Left cardiac atrium (tissue), 4 donors: Measurements from ENCODE around the gene SETD1A. TPM values are rescaled to one million over a fixed set of nuclear protein-coding genes. Genes with fewer than 3 reads are reported as not detected.

Experiments
- ATAC-seq, 2 donors: fragments of 200-7000 bp; cut with Tn5 transposase; one replicate each; pipeline ENCODE4 v1.9.1; 2020; ENCODE audit warnings: mild to moderate bottlenecking in 2 of 2, moderate library complexity in 2 of 2
- DNase-seq: peaks from one replicate; pipeline ENCODE4 v3.0.0-alpha.2; 2020
- intact Hi-C, 2 donors: fragments of 100-400 bp; cut with DNase I; formaldehyde crosslinking; loops; one replicate each; pipeline versions ENCODE4 v1.14.1 to v1.15.1; 2022 to 2023
- total RNA-seq, 2 donors: library from RNA; stranded (reverse); fragmentation: NEBNext Ultra II Directional; extraction: Animal tissue kit (Norgen Biotek cat#: 25700); gene quantifications; one replicate each; pipeline ENCODE4 v1.2.1, GENCODE V29; 2021
- donor health status: DM: no; HTN: yes; CAD: no.
- donor health status: DM: no; HTN: yes; CAD: no; lungs with severe emphysema.
- donor health status: DM: yes; HTN: yes; CAD: no.
- donor health status: Dilated cardiomyopathy.

The SETD1A gene
- total RNA-seq, 2 donors from 2014 or later = 9.2 to 10.9 TPM

- DNase-seq (no peak), ATAC-seq (no peak)
- intact Hi-C loops = loop anchor here (5.0 to 10.0 kb wide), 4 partner anchors 105 to 875 kb away; partner anchors contain the start of genes VKORC1 (in 1 of the 2) and ZNF843 (in 1 of the 2)
These were observed 32.0 kb downstream of the SETD1A start for GRCh38 chr16:30989469-30990047.

- ATAC-seq (no peak), DNase-seq (no peak)
- intact Hi-C loops = no loop called here
These were observed 32.6 kb downstream of the SETD1A start for GRCh38 chr16:30990105-30990504.

GRCh38 chr16:30991052-30991451, 33.5 kb downstream of the SETD1A start:
- DNase-seq (no peak), ATAC-seq (no peak)
- intact Hi-C loops = no loop called here

GRCh38 chr16:30992276-30992780, 34.8 kb downstream of the SETD1A start:
- intact Hi-C loops = no loop called here
- no peak for ATAC-seq
- no peak for DNase-seq

GRCh38 chr16:30992931-30993816, 35.6 kb downstream of the SETD1A start:
- no peak for DNase-seq
- intact Hi-C loops = no loop called here
- ATAC-seq = no peak

GRCh38 chr16:30995927-30996323, 38.4 kb downstream of the SETD1A start:
- DNase-seq = no peak
- no peak for ATAC-seq
- intact Hi-C loops = loop anchor here in 1 of 2 donors (5.0 kb wide), 1 partner anchor 36 kb away; the partner anchor contains the start of gene STX4

GRCh38 chr16:30996324-30996984, 38.9 kb downstream of the SETD1A start:
- peak; percentile 12 to 26 for ATAC-seq
- peak; percentile 59 for DNase-seq
- intact Hi-C loops = loop anchor here in 1 of 2 donors (5.0 kb wide), 1 partner anchor 36 kb away; the partner anchor contains the start of gene STX4

- ATAC-seq (peak; percentile 94 to 97), DNase-seq (peak; percentile 86)
- intact Hi-C loops = loop anchor here in 1 of 2 donors (5.0 kb wide), 1 partner anchor 35 kb away; the partner anchor contains the start of gene STX4
These were observed 39.6 kb downstream of the SETD1A start for GRCh38 chr16:30996985-30997724.

GRCh38 chr16:30997725-30998711, 40.5 kb downstream of the SETD1A start:
- intact Hi-C loops = loop anchor here in 1 of 2 donors (5.0 kb wide), 1 partner anchor 34 kb away; the partner anchor contains the start of gene STX4
- ATAC-seq = peak in 1 of 2 donors; percentile 69
- DNase-seq = no peak

- intact Hi-C loops = loop anchor here in 1 of 2 donors (5.0 kb wide), 1 partner anchor 33 kb away; the partner anchor contains the start of gene STX4
These were observed 41.6 kb downstream of the SETD1A start for GRCh38 chr16:30998852-30999761.

GRCh38 chr16:31000671-31001382, 43.3 kb downstream of the SETD1A start:
- ATAC-seq (no peak), DNase-seq (no peak)
- intact Hi-C loops = no loop called here

More at GRCh38 chr16:30998852-30999761, 41.6 kb downstream of the SETD1A start:
- no peak for ATAC-seq
- DNase-seq = no peak

GRCh38 chr16:31001507-31002249, 44.1 kb downstream of the SETD1A start:
- DNase-seq (no peak), ATAC-seq (no peak)
- intact Hi-C loops = no loop called here

GRCh38 chr16:31002250-31002700, 44.7 kb downstream of the SETD1A start:
- ATAC-seq = no peak
- intact Hi-C loops = no loop called here
- no peak for DNase-seq

- DNase-seq (no peak), ATAC-seq (no peak)
- intact Hi-C loops = no loop called here
These were observed 45.3 kb downstream of the SETD1A start for GRCh38 chr16:31002862-31003341.

- intact Hi-C loops = no loop called here
- ATAC-seq = no peak
- no peak for DNase-seq
These were observed 46.2 kb downstream of the SETD1A start for GRCh38 chr16:31003744-31004143.
